Dedifferentiated amniotic fluid mesenchymal stem cell (primary cell): Measurements from ENCODE around the gene TSBP1.
"Not testable (repeated sequence)": the region's sequence is repeated elsewhere in the genome, so short reads cannot be mapped to it uniquely, and the experiment has no call there.

Source experiments
- DNase-seq: peaks from one replicate; pipeline ENCODE4 v3.0.0-alpha.2; 2016; ENCODE audit errors: extremely low spot score

Gene TSBP1

DNA sequence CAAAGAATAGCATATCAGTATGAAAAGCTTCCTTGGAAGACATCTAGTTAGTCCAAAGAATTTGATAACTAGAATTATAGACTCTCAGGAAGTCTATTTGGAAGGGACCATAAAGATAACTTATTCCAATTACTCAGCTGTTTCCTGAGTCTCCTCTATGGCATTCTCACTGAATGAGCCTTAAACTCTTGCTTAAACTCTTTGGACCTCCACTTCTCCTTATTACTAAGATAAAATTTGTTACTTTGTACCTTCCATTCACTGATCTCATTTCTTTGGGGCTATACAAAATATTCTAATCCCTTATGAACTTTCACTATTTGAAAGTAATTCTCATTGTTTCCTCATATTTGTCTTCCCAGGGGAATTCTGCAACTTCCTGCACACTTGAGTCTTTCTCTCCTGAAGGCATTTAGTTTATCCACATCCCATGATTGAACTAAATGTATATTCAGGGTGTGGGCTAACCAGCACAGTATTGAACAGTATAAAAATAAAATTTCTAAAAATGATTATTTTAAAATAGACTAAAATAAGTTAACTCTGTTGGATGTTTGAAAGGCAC is 80.7 kb downstream of the TSBP1 start:
- DNase-seq, result no peak

DNA sequence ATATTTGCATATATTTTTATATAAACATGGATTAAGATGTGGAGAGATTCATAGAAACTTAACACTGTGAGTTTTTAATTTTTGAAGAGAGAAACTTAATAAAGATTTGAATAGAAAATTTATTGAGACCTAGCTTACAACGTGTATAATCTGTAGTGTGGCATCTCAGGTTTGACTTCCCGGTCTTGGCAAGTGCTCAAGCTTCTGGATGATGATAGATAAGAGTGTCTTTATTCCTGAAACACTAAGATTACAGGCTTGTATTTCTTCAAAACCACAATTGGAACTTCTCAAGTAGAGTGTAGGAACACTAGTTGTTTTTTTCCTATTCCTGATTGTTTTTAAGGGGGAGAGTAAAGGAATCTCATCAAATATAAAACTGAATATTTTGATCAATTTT is 83.3 kb downstream of the TSBP1 start:
- DNase-seq, result no peak

DNA sequence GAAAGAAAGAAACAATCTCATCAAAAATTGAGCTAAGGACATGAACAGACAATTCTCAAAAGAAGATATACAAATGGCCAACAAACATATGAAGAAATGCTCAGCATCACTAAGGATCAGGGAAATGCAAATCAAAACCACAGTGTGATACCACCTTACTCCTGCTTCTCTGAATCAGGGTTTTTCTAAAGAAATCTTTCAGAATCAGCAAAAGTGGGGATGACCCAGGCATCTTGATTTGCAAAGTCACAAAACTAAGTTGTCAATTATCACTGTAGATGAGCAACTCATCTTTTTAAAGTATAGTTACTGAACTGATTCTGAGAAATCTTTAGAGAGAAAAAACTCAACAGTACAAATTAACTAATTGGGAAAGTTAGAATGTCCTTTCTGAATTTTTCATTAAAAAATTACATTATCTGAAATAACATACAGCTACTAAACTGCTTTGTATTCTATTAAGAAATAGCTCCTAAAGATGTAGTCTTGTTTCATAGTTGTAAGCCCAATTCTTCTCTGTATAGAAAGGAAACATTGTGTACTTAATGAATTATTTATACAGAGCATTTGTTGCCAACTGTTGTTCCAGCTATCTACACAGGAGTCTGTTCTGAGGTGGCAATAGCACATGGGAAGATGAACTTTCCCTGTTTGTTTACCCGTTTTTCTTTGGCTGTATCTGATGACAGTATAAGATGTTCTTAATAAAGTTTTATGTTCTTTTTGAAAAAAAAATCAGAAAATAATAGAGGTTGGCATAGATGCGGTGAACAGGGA is 97.7 kb downstream of the TSBP1 start:
- DNase-seq, result not testable (repeated sequence)

DNA sequence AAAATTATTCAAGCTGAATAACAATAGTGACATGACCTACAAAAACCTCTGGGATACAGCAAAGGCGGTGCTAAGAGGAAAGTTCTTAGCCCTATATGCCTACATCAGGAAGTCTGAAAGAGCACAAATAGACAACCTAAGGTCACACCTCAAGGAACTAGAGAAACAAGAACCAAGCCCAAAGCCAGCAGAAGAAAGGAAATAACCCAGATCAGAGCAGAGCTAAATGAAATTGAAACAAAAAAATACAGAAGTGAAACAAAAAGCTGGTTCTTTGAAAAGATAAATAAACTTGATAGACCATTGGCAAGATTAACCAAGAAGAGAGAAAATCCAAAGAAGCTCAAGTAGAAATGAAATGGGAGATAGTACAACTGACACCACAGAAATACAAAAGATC is 100.3 kb downstream of the TSBP1 start:
- no peak for DNase-seq

DNA sequence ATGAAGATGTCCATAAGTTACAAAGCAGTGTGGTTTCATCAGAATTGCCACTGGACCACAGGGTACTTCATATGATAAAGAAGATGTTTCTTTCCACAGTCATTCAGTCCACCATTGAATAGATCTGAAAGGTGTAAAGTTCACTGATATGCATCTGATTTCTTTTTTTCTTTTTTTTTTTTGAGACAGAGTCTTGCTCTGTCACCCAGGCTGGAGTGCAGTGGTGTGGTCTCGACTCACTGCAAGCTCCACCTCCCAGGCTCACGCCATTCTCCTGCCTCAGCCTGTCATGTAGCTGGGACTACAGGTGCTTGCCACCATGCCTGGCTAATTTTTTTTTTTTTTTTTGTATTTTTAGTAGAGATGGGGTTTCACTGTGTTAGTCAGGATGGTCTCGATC is 103.2 kb downstream of the TSBP1 start:
- not testable (repeated sequence) for DNase-seq

DNA sequence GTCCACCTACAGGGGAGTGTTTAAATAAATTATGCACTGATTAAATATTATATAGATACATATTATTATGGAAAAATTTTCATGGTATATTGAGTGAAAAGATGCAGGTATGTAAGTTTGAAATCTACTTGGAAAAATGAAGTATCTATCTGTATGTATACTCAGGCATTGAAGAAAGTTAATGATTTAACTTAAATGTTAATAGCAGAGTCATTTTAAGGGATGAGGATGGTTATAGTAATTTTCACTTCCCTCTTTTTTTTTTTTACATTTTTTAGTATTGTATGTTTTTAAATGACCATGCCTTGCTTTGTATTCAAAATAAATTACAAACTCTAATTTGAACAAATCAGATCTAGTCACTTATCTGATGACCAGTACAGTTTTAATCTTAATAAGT is 104.7 kb downstream of the TSBP1 start:
- no peak for DNase-seq

DNA sequence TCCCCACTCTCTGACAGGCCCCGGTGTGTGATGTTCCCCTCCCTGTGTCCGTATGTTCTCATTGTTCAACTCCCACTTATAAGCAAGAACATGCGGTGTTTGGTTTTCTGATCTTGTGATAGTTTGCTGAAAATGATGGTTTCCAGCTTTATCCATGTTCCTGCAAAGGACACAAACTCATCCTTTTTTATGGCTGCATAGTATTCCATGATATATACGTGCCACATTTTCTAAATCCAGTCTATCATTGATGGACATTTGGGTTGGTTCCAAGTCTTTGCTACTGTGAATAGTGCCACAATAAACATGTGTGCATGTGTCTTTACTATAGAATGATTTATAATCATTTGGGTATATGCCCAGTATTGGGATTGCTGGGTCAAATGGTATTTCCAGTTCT is 114.4 kb downstream of the TSBP1 start:
- DNase-seq, result not testable (repeated sequence)

DNA sequence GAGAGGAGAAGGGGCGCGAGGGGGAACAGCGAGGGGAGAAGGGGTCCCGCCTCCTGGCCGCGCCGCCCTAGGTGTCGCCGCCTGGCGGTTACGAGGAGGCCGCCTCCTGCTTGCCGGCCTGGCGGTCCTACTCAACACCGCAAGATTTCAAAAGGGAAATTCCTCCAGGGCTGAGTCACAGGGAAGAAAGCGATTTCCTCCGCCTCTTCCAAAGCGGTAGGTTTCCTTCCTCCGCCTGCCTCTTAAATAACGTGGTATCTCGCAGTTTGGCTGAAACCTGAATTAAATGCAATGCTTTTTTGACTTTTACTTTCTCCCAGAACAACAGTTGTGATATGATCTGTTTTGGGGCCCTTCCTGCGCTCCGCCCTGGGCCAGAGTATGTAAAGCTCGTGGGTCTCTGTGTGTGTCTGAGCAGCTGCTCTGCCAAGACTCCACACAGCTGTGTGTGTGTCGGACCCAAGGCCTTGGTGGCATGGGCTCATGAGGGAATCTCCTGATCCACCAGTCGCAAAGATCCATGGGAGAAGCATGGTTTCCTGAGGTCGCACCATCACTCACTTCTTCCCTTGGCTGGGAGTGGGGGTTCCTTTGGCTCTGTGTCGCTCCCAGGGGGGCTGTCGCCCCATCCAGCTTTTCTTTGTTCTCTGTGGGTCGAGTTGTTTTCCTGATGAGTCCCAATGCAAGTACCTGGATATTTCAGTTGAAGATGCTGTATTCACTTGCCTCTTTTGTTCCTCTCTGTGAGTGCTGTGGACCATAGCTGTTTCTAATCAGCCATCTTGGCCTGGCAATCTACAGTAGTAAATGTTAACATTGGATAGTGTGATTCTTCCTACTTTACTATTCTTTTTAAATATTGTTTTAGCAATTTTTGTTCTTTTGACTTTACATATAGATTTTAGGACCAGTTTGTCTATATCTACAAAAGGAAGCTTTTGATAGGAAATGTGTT is 116.2 kb downstream of the TSBP1 start:
- DNase-seq, result peak; percentile 94

DNA sequence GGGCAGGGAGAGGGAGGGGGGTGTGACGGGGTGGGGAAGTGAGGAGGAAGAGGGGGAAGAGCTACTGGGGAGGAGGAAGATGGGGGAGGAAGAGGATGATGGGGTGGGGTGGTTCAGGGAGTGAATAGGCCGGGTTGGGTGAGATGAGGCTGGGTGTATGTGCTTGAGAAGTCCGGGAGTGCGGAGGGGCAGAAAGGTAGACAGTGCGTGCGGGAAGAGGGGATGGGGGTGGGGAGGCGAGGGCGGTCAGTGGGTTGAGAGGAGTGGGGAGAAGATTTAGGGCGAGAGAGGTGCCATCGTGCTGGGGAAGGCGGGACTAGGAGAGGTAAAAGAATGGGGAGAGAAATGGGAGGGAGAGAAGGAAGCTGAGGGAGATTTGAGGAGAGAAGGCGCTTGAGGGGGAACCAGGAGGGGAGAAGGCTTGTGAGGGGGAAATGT is 116.9 kb downstream of the TSBP1 start:
- DNase-seq, result no peak

DNA sequence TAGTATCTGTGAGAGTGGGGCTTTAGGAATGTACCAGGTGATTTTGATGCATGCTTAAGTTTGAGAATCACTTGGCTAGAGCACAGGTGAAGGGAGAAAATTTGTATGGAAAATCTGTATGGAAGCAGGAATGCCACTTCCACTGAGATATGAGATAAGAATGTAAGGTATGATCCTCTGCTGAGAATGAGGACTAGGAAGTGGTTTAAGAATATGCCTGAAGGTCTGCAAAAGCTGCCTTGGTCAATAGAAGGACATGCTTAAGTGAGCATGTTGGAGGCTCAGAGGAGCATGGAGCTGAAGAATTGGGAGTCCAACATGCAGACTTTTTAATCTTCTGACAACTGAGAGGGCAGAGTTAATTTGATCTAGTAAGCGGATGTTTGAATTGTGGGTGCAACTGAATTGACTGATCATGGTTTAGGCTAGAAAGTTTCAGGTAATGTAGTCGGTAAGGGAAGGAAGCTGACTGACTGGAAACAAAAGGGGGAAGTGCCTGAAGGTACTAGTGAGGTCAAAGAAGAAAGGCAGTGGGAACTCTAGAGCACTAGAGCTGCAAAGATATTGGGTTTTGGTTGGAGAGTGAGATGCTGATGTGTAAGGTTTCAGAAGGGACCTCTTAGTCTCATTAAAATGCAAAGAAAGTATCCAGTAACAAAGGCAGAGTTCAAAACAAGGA is 119.2 kb downstream of the TSBP1 start:
- DNase-seq, result no peak

DNA sequence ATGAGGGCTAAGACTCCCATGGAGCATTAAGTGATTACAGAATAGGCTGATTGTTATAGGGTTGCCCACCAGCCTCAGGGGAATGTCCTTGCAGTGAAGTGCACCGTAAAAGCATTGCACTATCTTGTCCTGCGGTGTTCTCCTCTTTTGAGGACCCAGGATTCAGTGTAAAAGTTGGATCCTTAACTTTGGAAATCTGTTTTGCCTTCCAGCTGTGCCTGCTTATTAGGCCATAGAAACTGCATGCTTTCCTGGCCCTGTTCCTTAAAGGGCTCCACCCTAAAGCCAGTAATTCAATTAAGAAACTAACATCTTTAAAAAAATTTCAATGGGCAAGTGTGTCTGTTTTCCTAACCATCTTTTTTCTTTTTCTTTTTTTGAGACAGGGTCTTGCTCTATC is 122.4 kb downstream of the TSBP1 start:
- DNase-seq, result no peak

DNA sequence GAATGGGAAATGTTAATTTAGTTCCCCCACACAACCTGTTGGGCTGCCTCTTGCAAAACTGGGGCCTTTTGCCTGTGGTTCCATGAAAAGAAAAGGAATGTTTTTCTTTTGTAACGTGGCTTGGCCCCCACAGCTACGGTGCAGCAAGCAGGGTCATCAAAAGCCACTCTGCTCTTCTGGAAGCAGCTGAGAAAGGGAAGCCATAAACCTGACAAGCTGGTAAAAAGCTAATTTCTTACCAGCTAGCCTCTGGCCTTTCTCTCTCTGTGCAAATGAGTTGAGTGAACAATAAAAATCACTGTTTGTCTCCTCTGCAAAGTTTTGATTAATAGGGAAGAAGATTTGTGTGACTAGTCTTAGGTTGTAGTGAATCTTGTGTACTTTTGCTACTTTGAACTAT is 124.3 kb downstream of the TSBP1 start:
- DNase-seq, result no peak

DNA sequence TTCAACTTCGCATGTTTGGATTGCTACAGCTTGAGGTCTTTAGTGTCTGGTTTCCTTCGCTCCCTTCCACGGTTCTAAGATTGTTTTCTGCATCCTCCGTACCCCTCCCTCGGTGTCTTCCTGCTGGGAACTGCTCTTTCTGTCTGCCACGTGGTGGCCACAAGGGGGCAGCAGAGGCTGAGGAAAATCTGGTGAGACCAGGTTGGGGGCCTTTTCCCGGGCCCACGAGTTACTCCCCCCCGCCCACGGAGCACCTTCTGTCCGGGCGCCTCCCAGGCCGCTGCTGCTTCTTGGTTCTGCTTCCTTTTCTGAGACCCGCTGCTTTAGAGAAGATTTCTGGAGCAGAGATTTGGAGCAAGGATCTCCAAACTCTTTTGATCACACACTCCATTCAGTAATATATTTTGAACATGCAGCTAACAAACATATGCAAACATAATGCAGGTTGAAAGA is 126.7 kb downstream of the TSBP1 start:
- DNase-seq, result peak; percentile 67

DNA sequence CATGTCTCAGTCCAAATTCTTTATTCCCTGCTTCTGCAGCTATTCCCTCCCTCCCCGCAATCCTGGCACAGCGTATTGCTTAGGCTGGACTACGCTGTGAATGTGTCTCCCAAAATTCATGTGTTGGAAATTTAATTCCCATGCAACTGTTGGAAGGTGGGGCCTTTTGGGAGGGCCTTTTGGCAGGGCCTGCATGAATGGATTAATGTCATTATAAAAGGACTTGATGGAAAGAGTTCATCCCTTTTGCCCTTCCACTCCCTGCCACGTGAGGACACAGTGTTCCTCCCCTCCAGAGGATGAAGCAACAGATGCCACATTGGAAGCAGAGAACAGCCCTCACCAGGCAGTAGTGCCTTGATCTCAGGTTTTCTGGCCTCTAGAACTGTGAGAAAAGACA is 127.4 kb downstream of the TSBP1 start:
- no peak for DNase-seq
